Esophagus squamous epithelium (tissue), 4 donors: ENCODE measurements around the gene IFNK.

Experiments
- POLR2A ChIP-seq, 4 donors: fragments of 450-650 bp; IDR thresholded peaks; one replicate each; pipeline ENCODE4 v1.6.1; 2017; ENCODE audit warnings: antibody characterized with exemption in 4 of 4, mild to moderate bottlenecking in 4 of 4, moderate library complexity in 3 of 4
- TF ChIP-seq, protein P1 (sequence below), 6 experiments: fragments of 450-650 bp in 4 of 6; fragments of 200-600 bp in 2 of 6; sonication (generic) in 2 of 6; IDR thresholded peaks; one replicate each; pipeline ENCODE4 v1.5.1; 2016 to 2019; ENCODE audit warnings: antibody characterized with exemption in 6 of 6, mild to moderate bottlenecking in 4 of 6, moderate library complexity in 4 of 6

DNA sequence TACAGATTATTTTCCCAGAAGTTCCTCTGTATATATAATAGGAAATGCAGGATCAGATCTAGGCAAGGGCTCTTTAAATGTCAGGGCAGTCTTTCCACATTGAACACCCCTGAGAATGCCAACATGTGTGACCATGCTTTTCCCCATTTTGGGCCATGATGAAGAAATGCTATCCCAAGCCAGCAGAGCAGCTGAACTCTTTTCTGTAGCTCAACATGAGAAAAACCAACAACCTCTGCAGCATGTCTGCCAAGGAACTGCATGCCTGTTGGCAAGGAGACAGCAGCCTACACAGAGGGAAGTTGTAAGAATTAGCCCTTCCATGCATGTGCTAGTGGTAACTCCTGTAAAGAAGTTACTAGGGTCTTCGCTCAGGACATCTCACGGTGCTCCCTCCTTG lies 9.5 kb upstream of the IFNK start:
- no peak for TF ChIP-seq POLR2A (IDR thresholded peaks at IDR 0.05)
- TF ChIP-seq, protein P1, sequence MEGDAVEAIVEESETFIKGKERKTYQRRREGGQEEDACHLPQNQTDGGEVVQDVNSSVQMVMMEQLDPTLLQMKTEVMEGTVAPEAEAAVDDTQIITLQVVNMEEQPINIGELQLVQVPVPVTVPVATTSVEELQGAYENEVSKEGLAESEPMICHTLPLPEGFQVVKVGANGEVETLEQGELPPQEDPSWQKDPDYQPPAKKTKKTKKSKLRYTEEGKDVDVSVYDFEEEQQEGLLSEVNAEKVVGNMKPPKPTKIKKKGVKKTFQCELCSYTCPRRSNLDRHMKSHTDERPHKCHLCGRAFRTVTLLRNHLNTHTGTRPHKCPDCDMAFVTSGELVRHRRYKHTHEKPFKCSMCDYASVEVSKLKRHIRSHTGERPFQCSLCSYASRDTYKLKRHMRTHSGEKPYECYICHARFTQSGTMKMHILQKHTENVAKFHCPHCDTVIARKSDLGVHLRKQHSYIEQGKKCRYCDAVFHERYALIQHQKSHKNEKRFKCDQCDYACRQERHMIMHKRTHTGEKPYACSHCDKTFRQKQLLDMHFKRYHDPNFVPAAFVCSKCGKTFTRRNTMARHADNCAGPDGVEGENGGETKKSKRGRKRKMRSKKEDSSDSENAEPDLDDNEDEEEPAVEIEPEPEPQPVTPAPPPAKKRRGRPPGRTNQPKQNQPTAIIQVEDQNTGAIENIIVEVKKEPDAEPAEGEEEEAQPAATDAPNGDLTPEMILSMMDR (IDR thresholded peaks at IDR 0.05) = no peak
